Activated naive CD4-positive, alpha-beta T cell treated with Interleukin-2 at 50 U/mL for 16 hours (primary cell): ENCODE data around the gene ADCY10.
"Not testable (repeated sequence)": the region's sequence is repeated elsewhere in the genome, so short reads cannot be mapped to it uniquely, and the experiment has no call there.

Experiments used
- DNase-seq: peaks from one replicate; pipeline ENCODE4 v3.0.0-alpha.2; 2020

The ADCY10 gene

DNA sequence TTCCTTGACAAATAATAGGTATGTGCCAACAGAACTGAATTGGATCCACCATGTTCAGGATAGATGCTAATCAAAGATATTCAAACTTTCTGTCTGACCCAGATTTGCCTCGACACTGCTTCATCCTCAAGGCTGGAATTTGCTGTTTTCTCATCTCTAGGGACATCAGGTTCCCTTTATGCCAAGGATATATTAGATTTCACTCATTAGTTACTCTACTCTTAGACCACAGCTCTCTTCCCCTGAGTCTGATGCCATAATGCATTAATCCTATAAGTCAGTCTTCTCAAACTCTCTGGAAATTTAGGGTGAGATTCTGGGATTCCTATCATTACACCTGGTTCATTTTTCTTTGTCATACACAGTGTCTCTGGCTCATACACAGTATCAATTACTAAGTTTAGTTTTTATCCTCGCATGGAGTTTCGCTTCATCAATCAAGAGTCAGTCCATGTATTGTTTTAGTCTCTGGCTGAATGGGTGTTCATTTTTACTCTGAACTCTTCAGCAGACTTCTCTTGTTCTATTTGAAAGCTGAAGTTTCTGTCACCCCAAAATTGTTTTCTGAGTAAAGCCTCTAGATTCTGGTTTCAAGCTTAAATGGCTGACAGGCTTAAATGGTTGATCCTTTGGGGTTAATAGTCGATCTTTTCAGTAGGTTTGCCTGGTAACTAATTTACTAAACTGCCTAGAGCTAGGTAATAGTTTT is 13.3 kb upstream of the ADCY10 start:
- DNase-seq: no peak

DNA sequence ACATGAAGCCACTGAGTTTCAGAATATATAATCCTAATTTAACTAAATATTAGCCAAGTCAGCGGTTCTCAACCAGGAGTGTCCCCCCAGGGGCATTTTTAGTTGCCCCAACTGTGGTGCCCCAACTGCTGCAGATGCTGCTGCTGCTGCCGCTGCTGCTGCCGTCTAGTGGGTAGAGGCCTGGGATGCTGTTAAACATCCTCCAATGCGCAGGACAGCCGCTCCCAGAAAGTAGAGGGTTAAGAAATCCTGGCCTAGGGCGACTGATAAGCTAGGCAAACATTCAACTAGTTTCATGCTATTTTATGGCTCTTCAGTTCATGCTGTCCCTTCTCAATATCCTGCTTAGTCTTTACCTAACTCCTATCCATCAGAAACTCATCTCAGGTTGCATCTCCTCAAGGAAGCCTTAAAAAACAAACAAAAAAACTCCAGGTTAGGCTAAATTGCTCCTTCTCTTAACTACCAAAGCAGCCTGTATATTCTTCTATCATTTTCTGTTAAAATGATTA is 12.6 kb upstream of the ADCY10 start:
- no peak for DNase-seq

DNA sequence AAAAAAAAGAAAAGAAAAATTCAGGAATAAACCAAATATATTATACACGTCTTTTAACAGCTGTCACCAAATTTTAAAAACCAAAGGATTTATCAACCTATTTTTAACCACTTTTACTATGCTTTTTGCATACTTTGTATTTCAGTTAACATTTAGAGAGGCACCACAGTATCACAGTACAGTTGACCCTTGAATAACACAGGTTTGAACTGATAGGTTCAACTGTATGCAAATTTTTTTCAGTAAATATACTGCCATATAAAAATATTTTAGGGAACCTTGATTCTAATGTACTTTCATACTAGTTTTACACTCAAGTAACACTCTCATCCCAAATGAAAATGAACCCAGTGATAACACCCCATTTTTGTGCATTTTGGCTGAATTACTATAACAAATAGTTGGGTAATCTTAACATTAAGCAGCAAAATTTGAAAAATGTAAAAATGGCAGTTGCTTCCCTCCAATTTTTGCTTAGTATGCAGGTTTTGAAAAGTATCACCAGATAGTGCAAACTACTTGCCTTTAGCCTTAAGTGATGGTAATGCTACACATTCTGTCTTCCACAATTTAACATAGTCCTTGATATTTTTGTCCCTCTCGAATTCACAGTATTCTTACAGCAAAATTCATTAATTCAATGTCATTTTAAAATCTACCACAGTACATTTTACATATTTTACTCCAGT is 10.8 kb upstream of the ADCY10 start:
- DNase-seq: no peak

DNA sequence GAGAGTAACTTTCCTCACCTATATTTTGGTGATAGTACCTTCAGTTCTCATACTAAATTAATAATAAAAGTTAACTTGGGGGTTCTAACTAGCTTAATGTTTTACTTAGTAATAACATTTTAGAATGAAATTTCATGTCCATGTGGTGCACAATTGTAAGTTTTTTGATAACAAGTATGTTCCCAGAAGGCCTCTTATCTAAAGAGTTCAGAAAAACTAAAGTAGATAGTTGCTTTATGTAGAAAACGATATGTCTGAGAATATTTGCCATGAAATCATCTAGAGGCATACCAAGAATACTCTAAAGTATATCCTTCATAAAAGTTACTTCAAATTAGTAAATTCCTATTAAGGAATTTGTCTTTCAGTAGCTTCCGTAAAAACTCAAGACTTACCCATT is 10.2 kb upstream of the ADCY10 start:
- no peak for DNase-seq

DNA sequence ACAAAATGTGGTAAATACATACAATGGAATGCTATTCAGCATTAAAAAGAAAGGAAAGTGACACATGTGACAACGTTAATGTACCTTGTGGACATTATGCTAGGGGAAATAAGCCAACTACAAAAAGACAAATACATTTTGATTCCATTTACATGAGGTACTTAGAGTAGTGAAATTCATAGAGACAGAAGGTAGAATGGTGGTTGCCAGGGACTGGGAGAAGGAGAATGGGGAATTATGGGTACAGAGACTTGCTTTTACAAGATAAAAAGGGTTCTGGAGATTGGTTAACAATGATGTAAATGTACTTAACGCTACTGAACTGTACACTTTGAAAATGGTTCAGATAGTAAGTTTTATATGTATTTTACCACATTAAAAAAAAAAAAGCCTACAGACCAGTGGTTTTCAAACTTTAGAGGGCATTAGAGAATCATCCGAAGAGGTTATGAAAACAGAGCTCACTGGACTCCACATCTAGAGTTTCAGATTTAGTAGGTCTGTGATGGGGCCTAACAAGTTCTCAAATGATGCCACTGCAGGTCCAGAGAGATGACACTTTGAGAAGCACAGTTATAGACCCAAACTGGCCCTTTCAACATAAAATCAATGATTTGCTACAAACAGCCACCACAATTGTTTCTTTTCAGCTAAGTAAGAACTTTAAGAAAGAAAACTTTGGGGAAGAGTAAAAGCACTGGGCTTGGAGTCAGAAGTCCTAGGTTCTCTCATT is 9.6 kb upstream of the ADCY10 start:
- DNase-seq: no peak

DNA sequence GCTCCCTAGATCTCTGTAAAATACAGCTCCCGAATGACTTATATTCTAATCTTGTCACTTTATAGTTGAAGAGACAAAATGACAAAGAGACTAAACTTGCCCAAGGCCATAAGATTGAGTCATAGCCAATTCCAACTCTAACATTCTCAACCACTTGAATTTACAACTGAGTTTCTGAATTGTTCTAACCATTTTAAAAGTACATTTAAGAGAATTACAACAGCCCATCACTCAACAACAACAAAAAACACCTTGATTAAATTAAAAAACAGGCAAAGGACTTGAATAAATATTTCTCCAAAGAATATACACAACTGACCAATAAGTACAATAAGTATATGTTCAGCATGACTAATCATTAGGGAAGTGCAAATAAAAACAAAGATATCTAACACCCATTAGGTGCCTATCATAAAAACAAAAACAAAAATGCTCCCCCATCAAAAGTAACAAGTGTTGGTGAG is 8.7 kb upstream of the ADCY10 start:
- no peak for DNase-seq

DNA sequence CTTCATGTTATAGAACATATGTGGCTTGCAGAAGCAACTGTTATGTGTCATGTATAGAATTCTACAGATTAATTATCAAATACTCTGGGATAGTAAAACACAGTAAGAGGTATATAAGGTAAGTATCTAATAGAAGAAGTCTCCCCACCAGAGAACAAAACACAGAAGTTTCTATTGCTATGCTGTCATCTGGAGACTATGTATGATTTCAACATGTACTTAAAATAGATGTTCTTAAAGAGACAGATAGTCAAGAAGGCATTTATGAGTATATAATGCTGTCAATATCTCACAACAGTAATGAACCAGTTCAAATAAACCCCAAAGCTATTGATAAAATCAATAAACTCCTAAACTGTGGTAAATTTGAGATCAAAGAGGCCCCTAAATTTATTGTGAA is 8.1 kb upstream of the ADCY10 start:
- no peak for DNase-seq

DNA sequence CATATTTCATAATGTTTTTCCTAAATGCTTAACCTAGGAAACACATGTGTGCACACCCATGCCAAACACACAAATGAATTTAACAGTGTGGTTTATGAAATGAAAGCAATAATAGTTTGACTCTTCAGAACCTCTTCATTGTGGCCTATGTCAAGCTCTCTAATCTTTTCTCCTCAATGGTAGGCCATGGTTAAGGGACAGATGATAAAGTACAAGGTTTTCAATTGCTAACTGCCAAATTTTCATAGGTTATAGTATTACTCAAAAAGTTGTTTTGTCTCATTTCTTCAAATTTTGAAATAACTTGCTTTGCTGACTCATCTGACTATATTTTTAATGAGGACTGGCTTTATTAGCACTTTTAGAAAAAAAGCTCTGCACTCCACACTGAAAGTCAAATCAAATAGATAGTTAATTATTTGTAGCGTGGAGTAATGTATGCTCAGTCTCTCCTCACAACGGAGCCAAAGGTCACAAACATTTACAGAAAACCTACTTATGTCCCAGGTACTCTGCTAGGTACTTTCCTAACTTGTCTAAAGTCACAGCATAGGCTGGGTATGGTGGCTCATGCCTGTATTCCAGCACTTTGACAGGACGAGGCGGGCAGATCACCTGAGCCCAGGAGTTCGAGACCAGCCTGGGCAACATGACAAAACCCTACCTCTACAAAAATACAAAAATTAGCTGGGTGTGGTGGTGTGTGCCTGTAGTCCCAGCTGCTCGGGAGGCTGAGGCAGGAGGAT is 3.0 kb upstream of the ADCY10 start:
- no peak for DNase-seq

DNA sequence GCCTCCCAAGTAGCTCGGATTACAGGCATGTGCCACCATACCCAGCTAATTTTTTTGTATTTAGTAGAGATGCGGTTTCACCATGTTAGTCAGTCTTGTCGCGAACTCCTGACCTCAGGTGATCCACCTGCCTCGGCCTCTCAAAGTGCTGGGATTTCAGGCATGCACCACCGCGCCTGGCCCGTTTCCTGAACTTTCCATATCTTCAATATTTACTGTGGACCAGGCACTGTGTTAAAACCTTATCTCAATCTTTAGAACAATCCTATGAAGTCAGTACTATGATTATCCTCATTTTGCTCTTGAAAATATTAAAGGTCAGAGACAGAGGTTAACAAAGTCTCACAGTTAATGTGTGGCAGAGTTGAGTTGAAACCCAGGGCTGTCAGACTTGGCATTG is 1.6 kb upstream of the ADCY10 start:
- no peak for DNase-seq

DNA sequence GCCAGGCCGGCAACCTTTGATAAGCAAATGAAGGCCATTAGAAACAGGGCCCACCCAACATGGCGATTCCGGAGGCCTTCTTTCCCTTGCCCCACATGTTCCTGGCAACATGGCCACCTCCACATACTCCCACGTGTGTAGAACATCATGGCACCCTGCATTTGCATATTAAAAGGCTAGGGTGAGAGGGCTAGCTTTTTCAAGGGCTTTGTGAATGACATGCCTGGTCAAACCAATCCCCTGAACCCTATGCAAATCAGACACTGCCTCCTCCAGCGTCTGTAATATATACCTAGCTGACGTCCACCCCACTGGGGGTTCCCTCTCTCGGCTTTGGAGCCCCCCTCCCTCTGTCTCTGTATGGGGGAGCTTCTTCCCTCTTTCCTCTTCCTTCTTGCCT is 1.6 kb downstream of the ADCY10 start:
- no peak for DNase-seq

DNA sequence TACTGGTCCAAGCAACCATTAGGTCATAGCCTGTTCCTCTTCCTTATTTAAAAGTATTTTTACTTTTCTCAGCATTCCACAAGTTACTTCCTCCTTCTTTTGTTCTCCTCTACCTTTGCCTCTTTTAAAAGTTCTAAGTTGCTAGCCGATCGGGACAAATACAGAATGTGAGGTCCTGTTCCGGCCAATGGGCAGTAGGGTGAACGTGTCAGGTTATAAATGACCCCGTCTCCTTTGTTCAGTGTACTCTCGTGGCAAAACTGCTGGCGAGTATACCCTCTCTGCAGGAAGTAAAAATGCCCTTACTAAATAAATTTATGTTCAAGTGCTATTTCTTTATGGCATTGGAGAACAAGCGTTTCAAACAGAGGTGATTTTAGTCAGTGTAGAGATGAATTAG is 2.5 kb downstream of the ADCY10 start:
- DNase-seq: no peak

DNA sequence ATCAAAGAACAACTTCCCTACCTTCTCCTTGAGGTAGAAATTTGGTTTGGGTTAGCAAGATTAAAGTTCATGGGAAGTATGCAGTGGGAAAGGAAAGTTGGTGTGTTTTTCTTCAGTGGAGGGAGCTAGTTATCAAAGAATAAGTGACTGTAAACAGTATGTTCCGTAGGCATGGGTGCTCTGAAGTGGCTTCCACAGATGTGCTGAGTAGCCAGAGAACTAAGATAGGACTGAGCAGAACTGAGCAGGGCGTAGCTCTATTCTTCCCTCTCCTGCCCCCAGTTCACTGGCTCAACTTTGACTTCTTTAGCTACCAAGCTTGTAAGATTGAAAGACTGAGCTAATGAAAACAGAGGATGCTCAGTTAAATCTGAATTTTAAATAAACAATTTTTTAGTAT is 3.4 kb downstream of the ADCY10 start:
- no peak for DNase-seq

DNA sequence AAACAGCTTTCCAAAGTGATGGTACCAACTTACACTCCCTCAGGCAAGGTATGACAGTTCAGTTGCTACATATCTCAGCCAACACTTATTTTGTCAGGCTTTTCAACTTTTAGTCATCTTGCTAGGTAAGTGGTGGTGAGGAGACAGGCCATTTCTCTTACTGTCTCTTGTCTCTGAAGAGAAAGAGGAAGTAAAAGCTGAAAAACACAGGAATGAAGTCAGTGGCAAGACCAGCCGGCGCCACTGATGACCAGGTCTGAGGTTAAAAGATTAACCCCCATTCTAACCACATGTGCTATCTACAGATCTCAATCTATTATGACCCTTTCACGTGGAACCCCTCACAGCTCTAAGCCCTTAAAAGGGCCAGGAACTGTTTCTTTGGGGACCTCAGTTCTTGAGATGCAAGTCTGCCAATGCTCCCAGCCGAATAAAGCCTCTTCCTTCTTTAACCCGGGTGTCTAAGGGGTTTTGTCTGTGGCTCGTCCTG is 4.2 kb downstream of the ADCY10 start:
- DNase-seq: no peak

DNA sequence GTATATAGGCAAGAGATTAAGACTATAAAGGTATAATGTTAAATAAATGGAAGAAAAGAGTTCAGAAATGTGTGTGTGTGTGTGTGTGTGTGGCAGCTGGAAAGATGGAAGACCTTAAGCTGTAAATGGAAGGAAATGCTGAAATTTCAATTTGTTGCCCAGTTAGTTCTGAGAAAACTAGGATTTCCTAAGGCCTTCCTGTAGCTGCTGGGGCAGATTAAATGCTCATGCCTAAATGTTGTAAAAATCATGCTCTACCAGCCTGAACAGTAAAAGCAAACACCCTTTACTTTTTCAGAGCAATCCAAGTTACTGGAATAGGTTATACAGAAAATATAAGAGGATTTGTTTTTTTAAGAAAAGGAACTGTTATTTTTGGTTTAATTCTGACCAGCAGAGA is 8.3 kb downstream of the ADCY10 start:
- DNase-seq: no peak

DNA sequence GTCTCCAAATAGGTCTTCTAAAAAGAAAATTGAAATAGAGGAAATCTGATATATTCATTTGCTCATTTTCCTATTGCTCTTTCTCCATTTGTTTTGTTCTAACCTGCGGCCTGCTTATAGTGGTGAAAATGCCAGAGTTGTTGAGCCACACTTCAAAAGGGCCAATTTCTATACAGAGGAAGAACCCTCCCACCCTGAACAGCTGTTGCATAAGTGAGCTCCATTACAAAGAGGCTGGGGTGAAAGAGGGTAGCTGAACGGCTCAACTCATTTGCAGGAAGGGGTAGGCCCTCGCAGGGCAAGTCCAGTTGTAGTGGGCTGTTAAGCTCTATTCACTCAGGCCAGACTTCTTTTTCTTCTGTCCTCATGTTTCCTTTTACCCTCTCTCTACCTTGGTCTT is 8.8 kb downstream of the ADCY10 start:
- no peak for DNase-seq

DNA sequence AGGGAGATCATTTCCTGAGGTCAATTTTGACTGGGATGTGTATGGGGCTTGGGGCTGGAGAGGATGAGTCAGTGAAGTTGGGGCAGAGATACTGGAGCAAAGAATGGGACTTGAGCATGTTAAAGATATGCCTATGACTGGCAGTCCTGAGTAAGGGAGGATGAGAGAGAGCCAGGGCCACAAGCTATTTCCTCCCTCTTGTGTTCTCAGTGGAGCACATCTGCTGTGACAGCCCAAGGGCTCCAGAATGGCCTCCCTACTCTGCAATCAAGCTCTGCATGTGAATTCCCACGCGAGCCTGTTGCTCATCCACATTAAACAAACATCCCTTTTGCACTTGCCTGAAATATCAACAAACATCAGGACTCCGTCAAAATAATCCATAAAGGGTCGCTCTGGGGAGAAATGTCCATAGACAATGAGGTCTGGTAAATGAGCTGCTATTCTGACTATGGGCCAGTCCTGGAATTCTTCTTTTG is 9.2 kb downstream of the ADCY10 start:
- DNase-seq: no peak

DNA sequence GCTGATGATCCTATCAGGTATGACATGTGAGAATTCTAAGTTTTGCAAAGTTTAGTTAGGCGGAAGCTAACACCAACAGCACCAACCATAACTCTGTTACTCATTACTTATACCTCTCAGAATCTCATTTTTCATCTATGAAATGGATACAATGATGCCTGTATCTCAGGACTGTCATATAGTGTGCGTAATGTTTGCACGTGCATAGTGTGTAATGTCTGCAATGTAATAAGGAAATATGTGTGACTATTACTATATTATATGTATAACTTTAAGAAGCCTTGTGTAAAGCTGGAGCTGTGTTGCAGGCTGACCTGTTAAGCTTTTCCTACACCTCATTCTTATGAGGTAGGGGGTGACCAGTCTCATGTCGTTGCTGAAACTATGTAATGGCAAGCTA is 13.0 kb downstream of the ADCY10 start:
- no peak for DNase-seq

DNA sequence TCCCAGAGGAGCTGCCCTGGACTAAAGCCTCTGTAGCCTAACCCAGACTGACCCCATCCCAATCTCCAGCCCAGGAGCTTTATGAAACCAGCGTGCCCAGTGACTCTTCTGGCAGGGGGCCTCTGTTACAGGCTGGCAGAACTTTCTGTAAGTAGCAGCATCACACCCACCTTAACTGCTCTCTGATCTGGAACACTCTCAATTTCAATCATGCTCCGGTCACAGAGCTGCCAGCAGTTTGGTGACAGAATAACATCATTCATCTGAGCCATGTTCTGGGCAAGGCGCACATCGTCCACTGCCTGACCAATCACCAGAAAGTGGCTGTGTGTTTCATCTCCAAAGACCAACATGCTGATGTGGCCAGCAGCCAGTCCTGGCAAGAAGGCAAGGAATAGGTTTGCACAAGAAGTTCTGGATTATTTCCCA is 14.7 kb downstream of the ADCY10 start:
- no peak for DNase-seq

DNA sequence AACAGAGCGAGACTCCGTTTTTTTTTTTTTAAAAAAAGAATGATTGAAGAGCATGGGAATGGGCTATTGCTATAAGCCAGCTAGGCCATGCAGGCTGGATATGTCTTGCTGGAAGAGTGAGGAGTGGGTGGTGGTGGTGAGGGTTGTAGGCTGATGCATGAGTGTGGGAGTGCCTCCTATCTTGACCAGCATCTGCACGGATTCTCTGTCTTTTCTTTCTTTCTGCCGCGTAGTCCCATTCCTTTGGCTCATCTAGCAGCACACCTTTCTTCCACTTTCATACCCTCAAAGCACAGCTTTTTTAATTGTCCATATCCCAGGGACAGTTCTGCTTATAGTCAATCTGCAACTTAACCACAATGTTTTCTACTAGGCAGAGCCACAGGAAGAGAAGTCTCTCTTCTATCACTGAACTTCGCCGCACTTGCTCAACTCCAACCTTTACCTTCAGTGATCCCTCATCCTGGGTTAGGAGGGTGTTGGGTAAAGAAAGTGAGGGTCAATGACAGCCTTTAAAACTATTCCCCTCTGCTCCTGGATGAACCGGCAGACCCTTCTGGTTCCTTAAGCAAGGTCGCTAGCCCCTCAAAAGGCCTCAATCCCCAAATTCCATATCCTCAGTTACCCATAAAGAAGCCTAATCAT is 15.2 kb downstream of the ADCY10 start:
- no peak for DNase-seq

DNA sequence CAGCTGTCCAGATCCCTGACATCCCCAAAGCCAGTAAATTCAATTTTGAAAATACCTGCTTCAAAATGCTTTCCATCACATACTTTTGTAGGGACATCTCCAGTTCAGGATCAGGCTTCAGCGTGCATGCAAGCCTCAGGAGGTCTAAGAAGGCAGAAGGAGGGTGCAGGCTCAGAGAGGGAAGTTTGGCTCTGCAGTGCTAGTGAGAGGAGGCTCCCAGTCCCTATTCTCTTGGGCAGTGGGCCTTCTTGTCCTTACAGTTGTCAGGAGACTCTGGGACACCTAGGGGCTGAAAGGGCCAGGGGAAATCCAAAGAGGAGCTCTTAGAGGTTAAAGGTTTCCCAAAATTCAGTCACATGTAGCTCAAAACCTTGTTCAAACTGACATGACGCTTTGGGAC is 20.1 kb downstream of the ADCY10 start:
- DNase-seq: no peak

DNA sequence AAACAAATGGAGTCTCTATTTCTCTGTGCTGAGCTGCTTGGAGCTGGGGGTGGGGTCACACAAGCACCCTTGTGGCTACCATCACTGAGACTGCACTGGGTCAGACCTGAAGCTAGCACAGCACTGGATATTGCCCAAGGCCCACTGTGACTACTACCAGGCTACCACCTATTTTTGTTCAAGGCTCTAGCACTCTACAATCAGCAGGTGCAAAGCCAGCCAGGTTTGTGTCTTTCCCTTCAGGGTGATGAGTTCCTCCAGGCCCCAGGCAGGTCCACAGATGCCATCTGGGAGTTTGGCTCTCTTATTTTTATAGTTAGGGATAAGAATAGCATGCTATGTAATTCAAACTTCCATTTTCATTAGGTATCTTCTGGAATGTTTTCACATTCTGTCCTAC is 23.5 kb downstream of the ADCY10 start:
- no peak for DNase-seq

DNA sequence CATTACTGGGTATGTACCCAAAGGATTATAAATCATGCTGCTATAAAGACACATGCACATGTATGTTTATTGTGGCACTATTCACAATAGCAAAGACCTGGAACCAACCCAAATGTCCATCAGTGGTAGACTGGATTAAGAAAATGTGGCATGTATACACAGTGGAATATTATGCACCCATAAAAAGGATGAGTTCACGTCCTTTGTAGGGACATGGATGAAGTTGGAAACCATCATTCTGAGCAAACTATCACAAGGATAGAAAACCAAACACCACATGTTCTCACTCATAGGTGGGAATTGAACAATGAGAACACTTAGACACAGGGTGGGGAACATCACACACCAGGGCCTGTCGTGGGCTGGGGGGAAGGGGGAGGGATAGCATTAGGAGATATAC is 26.7 kb downstream of the ADCY10 start:
- DNase-seq: not testable (repeated sequence)
